Activated CD4-positive, alpha-beta memory T cell treated with anti-CD3 and anti-CD28 coated beads for 36 hours (primary cell): ENCODE measurements around the gene FAM227B. TPM values are rescaled to one million over a fixed set of nuclear protein-coding genes. Genes with fewer than 3 reads are reported as not detected.
"Not testable (repeated sequence)": the region's sequence is repeated elsewhere in the genome, so short reads cannot be mapped to it uniquely, and the experiment has no call there.

Source experiments
- CTCF ChIA-PET: fragments of 350-600 bp; sonication (Branson Sonifier 250); formaldehyde crosslinking; loops from one replicate; lab custom pipeline; 2021; ENCODE audit warnings: antibody characterized with exemption, inconsistent platforms; lab: Charles Lee
- POLR2A ChIA-PET: fragments of 350-600 bp; sonication (Branson Sonifier 250); formaldehyde crosslinking; loops from one replicate; lab custom pipeline; 2021; ENCODE audit warnings: antibody characterized with exemption; lab: Charles Lee
- DNase-seq: peaks from one replicate; pipeline ENCODE4 v3.0.0-alpha.2; 2020
- H3K27ac Mint-ChIP-seq: one replicate; pipeline ENCODE4 v1.8.0; 2021; ENCODE audit warnings: mixed read lengths
- H3K27me3 Mint-ChIP-seq: one replicate; pipeline ENCODE4 v1.8.0; 2021; ENCODE audit warnings: mixed read lengths
- H3K36me3 Mint-ChIP-seq: one replicate; pipeline ENCODE4 v1.8.0; 2021; ENCODE audit warnings: mixed read lengths
- H3K4me1 Mint-ChIP-seq: one replicate; pipeline ENCODE4 v1.8.0; 2021; ENCODE audit warnings: low read depth, mixed read lengths
- H3K4me3 Mint-ChIP-seq: one replicate; pipeline ENCODE4 v1.8.0; 2021; ENCODE audit warnings: mild to moderate bottlenecking, mixed read lengths
- H3K9me3 Mint-ChIP-seq: one replicate; pipeline ENCODE4 v1.8.0; 2021; ENCODE audit warnings: mixed read lengths
- intact Hi-C: fragments of 100-400 bp; cut with micrococcal nuclease; formaldehyde crosslinking; loops from one replicate; pipeline ENCODE4 v1.15.1; 2023
- total RNA-seq, 2 experiments: library from RNA; stranded (reverse); gene quantifications; one replicate each; pipeline ENCODE4 v1.2.3, GENCODE V29; 2021

FAM227B gene
- 1 to 10 TPM; 2.8 to 3.8 TPM for total RNA-seq

- intact Hi-C loops, result loop anchor here (1.0 to 10.0 kb wide), 9 partner anchors 449 to 1286 kb away; partner anchors contain the start of genes AP4E1, CEP152, COPS2 and EID1
- H3K4me1 Mint-ChIP-seq, result peaks cover 32% of the 10 kb centered on the region
- peak within 1 kb of the TSS; percentile 94 for H3K4me3 Mint-ChIP-seq
- H3K27me3 Mint-ChIP-seq, result no peaks in the 10 kb centered on the region
- CTCF ChIA-PET, result interaction anchor here (1.0 kb wide), 1 partner anchor 695 kb away, joined by 5 read pairs; no protein-coding TSS in a partner anchor
- peaks cover 10% of the 10 kb centered on the region for H3K9me3 Mint-ChIP-seq
- H3K27ac Mint-ChIP-seq, result peak within 1 kb of the TSS; percentile 92
- DNase-seq, result peak; percentile 96
- peaks cover 18% of the 10 kb centered on the region for H3K36me3 Mint-ChIP-seq
- POLR2A ChIA-PET, result interaction anchor here (0.6 to 1.5 kb wide), 2 partner anchors 496 to 810 kb away, joined by 3 to 6 read pairs; partner anchors contain the start of gene CEP152
These were observed at the start of gene FAM227B, which contains the start of gene DTWD1 for GRCh38 chr15:49620658-49621368. FAM227B (minus strand) TSS chr15:49620818; CDS start chr15:49615171, 5,647 bp downstream. DTWD1 (plus strand) TSS chr15:49621048; CDS start chr15:49625168, 4,120 bp downstream.

GRCh38 chr15:49669288-49669687 is 48.7 kb upstream of the FAM227B start:
- DNase-seq, result no peak
- ChIA-PET CTCF (no interaction called here), POLR2A (no interaction called here)
- H3K27me3 Mint-ChIP-seq, result peaks cover 2% of the 10 kb centered on the region
- H3K27ac Mint-ChIP-seq, result no peak overlapping the region
- no peaks in the 10 kb centered on the region for H3K9me3 Mint-ChIP-seq
- H3K4me1 Mint-ChIP-seq, result no peaks in the 10 kb centered on the region
- no peak overlapping the region for H3K4me3 Mint-ChIP-seq
- intact Hi-C loops, result no loop called here
- H3K36me3 Mint-ChIP-seq, result no peaks in the 10 kb centered on the region

GRCh38 chr15:49666486-49666885 is 45.9 kb upstream of the FAM227B start:
- H3K36me3 Mint-ChIP-seq, H3K4me1 Mint-ChIP-seq, DNase-seq, intact Hi-C loops, H3K27ac Mint-ChIP-seq, H3K9me3 Mint-ChIP-seq, CTCF ChIA-PET, H3K27me3 Mint-ChIP-seq, POLR2A ChIA-PET, H3K4me3 Mint-ChIP-seq: not testable (repeated sequence)

- Mint-ChIP-seq H3K4me1 (no peaks in the 10 kb centered on the region), H3K27me3 (peaks cover 13% of the 10 kb centered on the region), H3K4me3 (no peak overlapping the region), H3K36me3 (no peaks in the 10 kb centered on the region), H3K9me3 (no peaks in the 10 kb centered on the region), H3K27ac (no peak overlapping the region)
- intact Hi-C loops, result no loop called here
- no peak for DNase-seq
- ChIA-PET CTCF (no interaction called here), POLR2A (no interaction called here)
These were observed 44.1 kb upstream of the FAM227B start for GRCh38 chr15:49664716-49665115.

- Mint-ChIP-seq H3K4me1 (no peaks in the 10 kb centered on the region), H3K27me3 (peaks cover 9% of the 10 kb centered on the region), H3K4me3 (no peak overlapping the region), H3K27ac (no peak overlapping the region), H3K9me3 (peaks cover 28% of the 10 kb centered on the region), H3K36me3 (peaks cover 5% of the 10 kb centered on the region)
- ChIA-PET CTCF (no interaction called here), POLR2A (no interaction called here)
- intact Hi-C loops, result no loop called here
- DNase-seq, result no peak
These were observed 36.1 kb upstream of the FAM227B start for GRCh38 chr15:49656734-49657133.

GRCh38 chr15:49652922-49653321 is 32.3 kb upstream of the FAM227B start:
- Mint-ChIP-seq H3K36me3 (peaks cover 5% of the 10 kb centered on the region), H3K4me1 (no peaks in the 10 kb centered on the region), H3K27me3 (peaks cover 3% of the 10 kb centered on the region), H3K9me3 (peaks cover 31% of the 10 kb centered on the region), H3K27ac (no peak overlapping the region), H3K4me3 (no peak overlapping the region)
- CTCF ChIA-PET, result no interaction called here
- intact Hi-C loops, result no loop called here
- DNase-seq, result no peak
- POLR2A ChIA-PET, result no interaction called here

- H3K4me3 Mint-ChIP-seq, result no peak overlapping the region
- no peak overlapping the region for H3K27ac Mint-ChIP-seq
- no peak for DNase-seq
- CTCF ChIA-PET, result no interaction called here
- POLR2A ChIA-PET, result no interaction called here
- H3K9me3 Mint-ChIP-seq, result peaks cover 31% of the 10 kb centered on the region
- H3K4me1 Mint-ChIP-seq, result no peaks in the 10 kb centered on the region
- intact Hi-C loops, result no loop called here
- H3K27me3 Mint-ChIP-seq, result peaks cover 2% of the 10 kb centered on the region
- H3K36me3 Mint-ChIP-seq, result peaks cover 7% of the 10 kb centered on the region
These were observed 30.1 kb upstream of the FAM227B start for GRCh38 chr15:49650676-49651075.

- no peak overlapping the region for H3K4me3 Mint-ChIP-seq
- H3K27me3 Mint-ChIP-seq, result no peaks in the 10 kb centered on the region
- POLR2A ChIA-PET, result no interaction called here
- H3K36me3 Mint-ChIP-seq, result peaks cover 7% of the 10 kb centered on the region
- peaks cover 27% of the 10 kb centered on the region for H3K9me3 Mint-ChIP-seq
- no peak overlapping the region for H3K27ac Mint-ChIP-seq
- no peaks in the 10 kb centered on the region for H3K4me1 Mint-ChIP-seq
- DNase-seq, result no peak
- intact Hi-C loops, result no loop called here
- CTCF ChIA-PET, result no interaction called here
These were observed 29.4 kb upstream of the FAM227B start for GRCh38 chr15:49649987-49650386.

- Mint-ChIP-seq H3K36me3 (peaks cover 2% of the 10 kb centered on the region), H3K4me1 (no peaks in the 10 kb centered on the region), H3K4me3 (no peak overlapping the region), H3K27me3 (no peaks in the 10 kb centered on the region), H3K9me3 (peaks cover 3% of the 10 kb centered on the region), H3K27ac (no peak overlapping the region)
- ChIA-PET POLR2A (no interaction called here), CTCF (no interaction called here)
- intact Hi-C loops, result no loop called here
- no peak for DNase-seq
These were observed 26.3 kb upstream of the FAM227B start for GRCh38 chr15:49646891-49647290.

GRCh38 chr15:49645941-49646340 is 25.3 kb upstream of the FAM227B start:
- Mint-ChIP-seq H3K4me3 (no peak overlapping the region), H3K4me1 (no peaks in the 10 kb centered on the region), H3K9me3 (no peaks in the 10 kb centered on the region), H3K36me3 (peaks cover 2% of the 10 kb centered on the region), H3K27me3 (no peaks in the 10 kb centered on the region), H3K27ac (no peak overlapping the region)
- intact Hi-C loops, result no loop called here
- no peak for DNase-seq
- ChIA-PET CTCF (no interaction called here), POLR2A (no interaction called here)

- no peak for DNase-seq
- ChIA-PET CTCF (no interaction called here), POLR2A (no interaction called here)
- no peak overlapping the region for H3K27ac Mint-ChIP-seq
- no peaks in the 10 kb centered on the region for H3K9me3 Mint-ChIP-seq
- peaks cover 2% of the 10 kb centered on the region for H3K36me3 Mint-ChIP-seq
- no peak overlapping the region for H3K4me3 Mint-ChIP-seq
- intact Hi-C loops, result no loop called here
- no peaks in the 10 kb centered on the region for H3K27me3 Mint-ChIP-seq
- no peaks in the 10 kb centered on the region for H3K4me1 Mint-ChIP-seq
These were observed 24.7 kb upstream of the FAM227B start for GRCh38 chr15:49645277-49645676.

GRCh38 chr15:49644364-49644794 is 23.8 kb upstream of the FAM227B start:
- no peaks in the 10 kb centered on the region for H3K9me3 Mint-ChIP-seq
- no peaks in the 10 kb centered on the region for H3K27me3 Mint-ChIP-seq
- H3K36me3 Mint-ChIP-seq, result peaks cover 2% of the 10 kb centered on the region
- no peak overlapping the region for H3K4me3 Mint-ChIP-seq
- no peaks in the 10 kb centered on the region for H3K4me1 Mint-ChIP-seq
- POLR2A ChIA-PET, result no interaction called here
- no peak for DNase-seq
- CTCF ChIA-PET, result no interaction called here
- intact Hi-C loops, result no loop called here
- no peak overlapping the region for H3K27ac Mint-ChIP-seq

GRCh38 chr15:49637857-49638256 is 17.2 kb upstream of the FAM227B start:
- Mint-ChIP-seq H3K27ac (no peak overlapping the region), H3K4me1 (no peaks in the 10 kb centered on the region), H3K4me3 (no peak overlapping the region), H3K9me3 (no peaks in the 10 kb centered on the region), H3K27me3 (no peaks in the 10 kb centered on the region), H3K36me3 (peaks cover 11% of the 10 kb centered on the region)
- no peak for DNase-seq
- CTCF ChIA-PET, result no interaction called here
- intact Hi-C loops, result no loop called here
- POLR2A ChIA-PET, result no interaction called here
